ENCODE data around the gene PLEKHM2.

Gene PLEKHM2

DNA sequence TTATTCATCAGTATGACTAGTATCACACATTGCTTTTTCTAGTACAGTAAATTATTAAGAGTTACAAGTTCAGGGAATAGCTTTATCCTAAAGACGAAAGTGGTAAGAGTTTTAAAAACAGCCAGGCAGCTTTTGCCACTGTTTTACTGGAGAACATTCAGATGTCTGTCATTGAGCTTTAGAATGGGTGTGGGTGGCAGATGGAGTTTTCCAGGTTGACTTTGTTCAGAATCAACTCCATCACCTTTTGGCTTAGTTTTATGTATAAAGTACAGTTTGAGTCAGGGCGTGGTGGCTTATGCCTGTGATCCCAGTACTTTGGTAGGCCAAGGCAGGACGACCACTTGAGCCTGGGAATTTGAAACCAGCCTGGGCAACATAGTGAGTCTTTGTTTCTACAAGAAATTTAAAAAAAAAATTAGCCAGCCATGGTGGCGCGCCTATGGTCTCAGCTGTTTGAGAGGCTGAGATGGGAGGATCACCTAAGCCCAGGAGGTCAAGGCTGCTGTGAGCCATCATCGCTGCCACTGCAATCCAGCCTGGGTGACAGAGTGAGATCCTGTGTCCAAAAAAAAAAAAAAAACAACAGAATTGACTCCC lies 29.9 kb upstream of the PLEKHM2 start:
- TF ChIP-seq SNAI2 (CRISPR knock-in tag; IDR thresholded peaks at IDR 0.05): no peak
- TF ChIP-seq GLIS3 (CRISPR knock-in tag; IDR thresholded peaks at IDR 0.05): no peak
- TF ChIP-seq CSDC2 (CRISPR knock-in tag; IDR thresholded peaks at IDR 0.05): no peak
- TF ChIP-seq, protein P1, sequence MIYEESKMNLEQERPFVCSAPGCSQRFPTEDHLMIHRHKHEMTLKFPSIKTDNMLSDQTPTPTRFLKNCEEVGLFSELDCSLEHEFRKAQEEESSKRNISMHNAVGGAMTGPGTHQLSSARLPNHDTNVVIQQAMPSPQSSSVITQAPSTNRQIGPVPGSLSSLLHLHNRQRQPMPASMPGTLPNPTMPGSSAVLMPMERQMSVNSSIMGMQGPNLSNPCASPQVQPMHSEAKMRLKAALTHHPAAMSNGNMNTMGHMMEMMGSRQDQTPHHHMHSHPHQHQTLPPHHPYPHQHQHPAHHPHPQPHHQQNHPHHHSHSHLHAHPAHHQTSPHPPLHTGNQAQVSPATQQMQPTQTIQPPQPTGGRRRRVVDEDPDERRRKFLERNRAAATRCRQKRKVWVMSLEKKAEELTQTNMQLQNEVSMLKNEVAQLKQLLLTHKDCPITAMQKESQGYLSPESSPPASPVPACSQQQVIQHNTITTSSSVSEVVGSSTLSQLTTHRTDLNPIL (CRISPR knock-in tag; IDR thresholded peaks at IDR 0.05; ENCODE audit: low read depth): no peak
- TF ChIP-seq PPARA (CRISPR knock-in tag; IDR thresholded peaks at IDR 0.05; ENCODE audit: borderline replicate concordance): no peak
- no peak for TF ChIP-seq POU6F1 (CRISPR knock-in tag; IDR thresholded peaks at IDR 0.05; ENCODE audit: borderline replicate concordance, low read depth)
- no peak for TF ChIP-seq ESRRG (CRISPR knock-in tag; IDR thresholded peaks at IDR 0.05)
- no peak for TF ChIP-seq ZNF8 (CRISPR knock-in tag; IDR thresholded peaks at IDR 0.05)

DNA sequence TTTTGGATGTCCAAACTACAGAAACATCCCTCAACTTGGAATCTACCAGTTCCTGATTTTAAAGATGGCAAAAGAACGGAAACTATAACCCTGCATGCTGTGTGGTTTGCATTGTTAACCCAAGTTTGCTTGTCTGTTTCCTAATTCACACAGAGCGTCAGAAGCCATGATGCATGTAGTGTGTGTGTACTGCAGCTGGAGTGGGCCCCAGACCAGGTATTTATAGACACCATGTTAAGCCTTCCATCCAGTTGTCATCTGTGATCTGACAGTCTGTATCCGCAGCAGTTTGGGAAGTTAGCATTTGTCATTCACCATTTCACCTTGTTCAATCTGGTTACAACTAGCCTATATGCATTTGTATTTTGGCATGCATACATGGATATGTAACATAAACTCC lies 27.7 kb upstream of the PLEKHM2 start:
- no peak for ATAC-seq
- TF ChIP-seq, protein P2, sequence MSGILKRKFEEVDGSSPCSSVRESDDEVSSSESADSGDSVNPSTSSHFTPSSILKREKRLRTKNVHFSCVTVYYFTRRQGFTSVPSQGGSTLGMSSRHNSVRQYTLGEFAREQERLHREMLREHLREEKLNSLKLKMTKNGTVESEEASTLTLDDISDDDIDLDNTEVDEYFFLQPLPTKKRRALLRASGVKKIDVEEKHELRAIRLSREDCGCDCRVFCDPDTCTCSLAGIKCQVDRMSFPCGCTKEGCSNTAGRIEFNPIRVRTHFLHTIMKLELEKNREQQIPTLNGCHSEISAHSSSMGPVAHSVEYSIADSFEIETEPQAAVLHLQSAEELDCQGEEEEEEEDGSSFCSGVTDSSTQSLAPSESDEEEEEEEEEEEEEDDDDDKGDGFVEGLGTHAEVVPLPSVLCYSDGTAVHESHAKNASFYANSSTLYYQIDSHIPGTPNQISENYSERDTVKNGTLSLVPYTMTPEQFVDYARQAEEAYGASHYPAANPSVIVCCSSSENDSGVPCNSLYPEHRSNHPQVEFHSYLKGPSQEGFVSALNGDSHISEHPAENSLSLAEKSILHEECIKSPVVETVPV (CRISPR knock-in tag; IDR thresholded peaks at IDR 0.05): no peak
- TF ChIP-seq, protein P3, sequence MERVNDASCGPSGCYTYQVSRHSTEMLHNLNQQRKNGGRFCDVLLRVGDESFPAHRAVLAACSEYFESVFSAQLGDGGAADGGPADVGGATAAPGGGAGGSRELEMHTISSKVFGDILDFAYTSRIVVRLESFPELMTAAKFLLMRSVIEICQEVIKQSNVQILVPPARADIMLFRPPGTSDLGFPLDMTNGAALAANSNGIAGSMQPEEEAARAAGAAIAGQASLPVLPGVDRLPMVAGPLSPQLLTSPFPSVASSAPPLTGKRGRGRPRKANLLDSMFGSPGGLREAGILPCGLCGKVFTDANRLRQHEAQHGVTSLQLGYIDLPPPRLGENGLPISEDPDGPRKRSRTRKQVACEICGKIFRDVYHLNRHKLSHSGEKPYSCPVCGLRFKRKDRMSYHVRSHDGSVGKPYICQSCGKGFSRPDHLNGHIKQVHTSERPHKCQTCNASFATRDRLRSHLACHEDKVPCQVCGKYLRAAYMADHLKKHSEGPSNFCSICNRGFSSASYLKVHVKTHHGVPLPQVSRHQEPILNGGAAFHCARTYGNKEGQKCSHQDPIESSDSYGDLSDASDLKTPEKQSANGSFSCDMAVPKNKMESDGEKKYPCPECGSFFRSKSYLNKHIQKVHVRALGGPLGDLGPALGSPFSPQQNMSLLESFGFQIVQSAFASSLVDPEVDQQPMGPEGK (CRISPR knock-in tag; IDR thresholded peaks at IDR 0.05; ENCODE audit: borderline replicate concordance): no peak
- TF ChIP-seq ISL1 (CRISPR knock-in tag; IDR thresholded peaks at IDR 0.05): no peak
- TF ChIP-seq, protein P4, sequence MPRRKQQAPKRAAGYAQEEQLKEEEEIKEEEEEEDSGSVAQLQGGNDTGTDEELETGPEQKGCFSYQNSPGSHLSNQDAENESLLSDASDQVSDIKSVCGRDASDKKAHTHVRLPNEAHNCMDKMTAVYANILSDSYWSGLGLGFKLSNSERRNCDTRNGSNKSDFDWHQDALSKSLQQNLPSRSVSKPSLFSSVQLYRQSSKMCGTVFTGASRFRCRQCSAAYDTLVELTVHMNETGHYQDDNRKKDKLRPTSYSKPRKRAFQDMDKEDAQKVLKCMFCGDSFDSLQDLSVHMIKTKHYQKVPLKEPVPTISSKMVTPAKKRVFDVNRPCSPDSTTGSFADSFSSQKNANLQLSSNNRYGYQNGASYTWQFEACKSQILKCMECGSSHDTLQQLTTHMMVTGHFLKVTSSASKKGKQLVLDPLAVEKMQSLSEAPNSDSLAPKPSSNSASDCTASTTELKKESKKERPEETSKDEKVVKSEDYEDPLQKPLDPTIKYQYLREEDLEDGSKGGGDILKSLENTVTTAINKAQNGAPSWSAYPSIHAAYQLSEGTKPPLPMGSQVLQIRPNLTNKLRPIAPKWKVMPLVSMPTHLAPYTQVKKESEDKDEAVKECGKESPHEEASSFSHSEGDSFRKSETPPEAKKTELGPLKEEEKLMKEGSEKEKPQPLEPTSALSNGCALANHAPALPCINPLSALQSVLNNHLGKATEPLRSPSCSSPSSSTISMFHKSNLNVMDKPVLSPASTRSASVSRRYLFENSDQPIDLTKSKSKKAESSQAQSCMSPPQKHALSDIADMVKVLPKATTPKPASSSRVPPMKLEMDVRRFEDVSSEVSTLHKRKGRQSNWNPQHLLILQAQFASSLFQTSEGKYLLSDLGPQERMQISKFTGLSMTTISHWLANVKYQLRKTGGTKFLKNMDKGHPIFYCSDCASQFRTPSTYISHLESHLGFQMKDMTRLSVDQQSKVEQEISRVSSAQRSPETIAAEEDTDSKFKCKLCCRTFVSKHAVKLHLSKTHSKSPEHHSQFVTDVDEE (CRISPR knock-in tag; IDR thresholded peaks at IDR 0.05): no peak
- TF ChIP-seq ZC3H10 (CRISPR knock-in tag; IDR thresholded peaks at IDR 0.05): no peak

More for the DNA sequence above, 29.9 kb upstream of the PLEKHM2 start:
- ATAC-seq: no peak

DNA sequence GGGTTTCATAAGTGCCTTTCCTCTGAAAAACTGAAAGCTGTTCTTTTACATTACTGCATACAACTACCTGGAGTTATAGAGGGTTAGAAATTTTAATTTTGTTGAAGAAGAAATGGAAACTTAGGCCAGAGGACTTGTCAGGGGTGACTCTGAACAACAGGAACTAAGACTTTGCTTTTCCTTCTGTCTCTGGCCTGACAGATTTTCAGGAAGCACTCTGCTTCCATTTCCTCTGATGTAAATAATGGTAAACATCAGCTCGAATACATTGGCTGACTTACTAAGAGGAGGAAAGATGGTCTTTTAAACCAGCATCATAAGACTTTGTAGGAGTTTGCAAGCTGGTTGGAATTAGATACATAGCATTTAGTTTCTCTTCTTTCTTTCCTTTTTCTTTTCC lies 27.1 kb upstream of the PLEKHM2 start:
- ATAC-seq: no peak
- TF ChIP-seq ZC3H10 (CRISPR knock-in tag; IDR thresholded peaks at IDR 0.05): no peak
- TF ChIP-seq ZFP3 (CRISPR knock-in tag; IDR thresholded peaks at IDR 0.05): no peak
- no peak for TF ChIP-seq ZNF70 (CRISPR knock-in tag; IDR thresholded peaks at IDR 0.05)
- TF ChIP-seq, protein P4 (CRISPR knock-in tag; IDR thresholded peaks at IDR 0.05): no peak
- TF ChIP-seq BACH2 (CRISPR knock-in tag; IDR thresholded peaks at IDR 0.05; ENCODE audit: borderline replicate concordance): no peak
- TF ChIP-seq ESRRG (CRISPR knock-in tag; IDR thresholded peaks at IDR 0.05): no peak
- no peak for TF ChIP-seq POU6F1 (CRISPR knock-in tag; IDR thresholded peaks at IDR 0.05; ENCODE audit: borderline replicate concordance, low read depth)
- TF ChIP-seq OSR1 (CRISPR knock-in tag; IDR thresholded peaks at IDR 0.05): no peak
- TF ChIP-seq, protein P1 (CRISPR knock-in tag; IDR thresholded peaks at IDR 0.05; ENCODE audit: low read depth): no peak
- TF ChIP-seq ZFP30 (CRISPR knock-in tag; IDR thresholded peaks at IDR 0.05): no peak
- no peak for TF ChIP-seq RARB (CRISPR knock-in tag; IDR thresholded peaks at IDR 0.05)
- TF ChIP-seq PPARA (CRISPR knock-in tag; IDR thresholded peaks at IDR 0.05; ENCODE audit: borderline replicate concordance): no peak
- TF ChIP-seq, protein P2 (CRISPR knock-in tag; IDR thresholded peaks at IDR 0.05): no peak
- TF ChIP-seq ARNTL (CRISPR knock-in tag; IDR thresholded peaks at IDR 0.05; ENCODE audit: borderline replicate concordance, low read depth): no peak
- TF ChIP-seq SNAI2 (CRISPR knock-in tag; IDR thresholded peaks at IDR 0.05): no peak
